ENCODE results near the gene KRT16. TPM values are rescaled to one million over a fixed set of nuclear protein-coding genes. Genes with fewer than 3 reads are reported as not detected.
"Not testable (repeated sequence)": the region's sequence is repeated elsewhere in the genome, so short reads cannot be mapped to it uniquely, and the experiment has no call there.

KRT16 gene
- total RNA-seq, 1 donor from 2014 or later = not detected

- TF ChIP-seq CTCF (IDR thresholded peaks at IDR 0.05; ENCODE audit: partially characterized antibody, unreplicated experiment) = no peak
- no peak for DNase-seq
- H3K27me3 Mint-ChIP-seq (ENCODE audit: unreplicated experiment) = no peaks in the 10 kb centered on the region
- H3K27ac Mint-ChIP-seq (ENCODE audit: unreplicated experiment) = no peak overlapping the region
- H3K9me3 Mint-ChIP-seq (ENCODE audit: unreplicated experiment) = peaks cover 4% of the 10 kb centered on the region
- H3K4me1 Mint-ChIP-seq (ENCODE audit: low read depth, unreplicated experiment) = no peaks in the 10 kb centered on the region
- H3K4me3 Mint-ChIP-seq (ENCODE audit: unreplicated experiment) = no peak overlapping the region
- no peaks in the 10 kb centered on the region for H3K36me3 Mint-ChIP-seq (ENCODE audit: unreplicated experiment)
Measured at GRCh38 chr17:41588126-41588810, 24.3 kb downstream of the KRT16 start.

- no peaks in the 10 kb centered on the region for H3K36me3 Mint-ChIP-seq (ENCODE audit: unreplicated experiment)
- no peak within 1 kb of the TSS for H3K27ac Mint-ChIP-seq (ENCODE audit: unreplicated experiment)
- H3K4me3 Mint-ChIP-seq (ENCODE audit: unreplicated experiment) = no peak within 1 kb of the TSS
- no peaks in the 10 kb centered on the region for H3K27me3 Mint-ChIP-seq (ENCODE audit: unreplicated experiment)
- DNase-seq = no peak
- H3K9me3 Mint-ChIP-seq (ENCODE audit: unreplicated experiment) = peaks cover 4% of the 10 kb centered on the region
- no peak for TF ChIP-seq CTCF (IDR thresholded peaks at IDR 0.05; ENCODE audit: partially characterized antibody, unreplicated experiment)
- H3K4me1 Mint-ChIP-seq (ENCODE audit: low read depth, unreplicated experiment) = no peaks in the 10 kb centered on the region
Measured at GRCh38 chr17:41586863-41587495, 25.6 kb downstream of the KRT16 start, which contains the start of gene KRT14. TSS of gene KRT14 (minus strand) at chr17:41586895. CDS start at chr17:41586834, 61 bp downstream.

- TF ChIP-seq CTCF (IDR thresholded peaks at IDR 0.05; ENCODE audit: partially characterized antibody, unreplicated experiment) = no peak
- Mint-ChIP-seq H3K27ac (ENCODE audit: unreplicated experiment) (no peak overlapping the region), H3K36me3 (ENCODE audit: unreplicated experiment) (no peaks in the 10 kb centered on the region), H3K4me3 (ENCODE audit: unreplicated experiment) (no peak overlapping the region), H3K4me1 (ENCODE audit: low read depth, unreplicated experiment) (no peaks in the 10 kb centered on the region), H3K27me3 (ENCODE audit: unreplicated experiment) (no peaks in the 10 kb centered on the region), H3K9me3 (ENCODE audit: unreplicated experiment) (peaks cover 4% of the 10 kb centered on the region)
- no peak for DNase-seq
Measured at GRCh38 chr17:41585301-41586056, 27.1 kb downstream of the KRT16 start.

- not testable (repeated sequence) for H3K4me1 Mint-ChIP-seq (ENCODE audit: low read depth, unreplicated experiment)
Measured at GRCh38 chr17:41584331-41584927, 28.1 kb downstream of the KRT16 start.

More at GRCh38 chr17:41584331-41584927, 28.1 kb downstream of the KRT16 start:
- H3K27me3 Mint-ChIP-seq (ENCODE audit: unreplicated experiment); H3K27ac Mint-ChIP-seq (ENCODE audit: unreplicated experiment); H3K36me3 Mint-ChIP-seq (ENCODE audit: unreplicated experiment); DNase-seq; H3K4me3 Mint-ChIP-seq (ENCODE audit: unreplicated experiment); H3K9me3 Mint-ChIP-seq (ENCODE audit: unreplicated experiment): not testable (repeated sequence)
